ENCODE data around the gene UFL1. TPM values are rescaled to one million over a fixed set of nuclear protein-coding genes. Genes with fewer than 3 reads are reported as not detected.
"Not testable (repeated sequence)": the region's sequence is repeated elsewhere in the genome, so short reads cannot be mapped to it uniquely, and the experiment has no call there.

The UFL1 gene
- total RNA-seq, 1 donor from 2014 or later: 23.6 TPM

DNA sequence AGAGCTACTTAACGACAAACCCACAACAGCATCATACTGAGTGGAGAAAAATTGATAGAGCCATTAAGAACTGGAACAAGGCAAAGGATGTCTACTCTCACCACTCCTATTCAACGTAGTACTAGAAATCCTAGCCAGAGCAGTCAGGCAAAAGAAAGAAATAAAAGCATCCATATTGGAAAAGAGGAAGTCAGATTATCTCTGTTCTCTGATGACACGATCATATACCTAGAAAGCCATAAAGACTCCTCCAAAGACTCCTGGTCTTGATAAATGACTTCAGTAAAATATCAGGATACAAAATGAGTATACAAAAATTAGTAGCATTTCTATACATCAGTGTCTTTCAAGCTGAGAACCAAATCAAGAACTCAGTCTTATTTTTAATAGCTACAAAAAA is 24.3 kb downstream of the UFL1 start:
- ChIA-PET POLR2A (interaction anchor here (0.6 kb wide), 1 partner anchor 21 kb away, joined by 5 read pairs; no protein-coding TSS in a partner anchor), CTCF (no interaction called here)
- TF ChIP-seq, protein P1, sequence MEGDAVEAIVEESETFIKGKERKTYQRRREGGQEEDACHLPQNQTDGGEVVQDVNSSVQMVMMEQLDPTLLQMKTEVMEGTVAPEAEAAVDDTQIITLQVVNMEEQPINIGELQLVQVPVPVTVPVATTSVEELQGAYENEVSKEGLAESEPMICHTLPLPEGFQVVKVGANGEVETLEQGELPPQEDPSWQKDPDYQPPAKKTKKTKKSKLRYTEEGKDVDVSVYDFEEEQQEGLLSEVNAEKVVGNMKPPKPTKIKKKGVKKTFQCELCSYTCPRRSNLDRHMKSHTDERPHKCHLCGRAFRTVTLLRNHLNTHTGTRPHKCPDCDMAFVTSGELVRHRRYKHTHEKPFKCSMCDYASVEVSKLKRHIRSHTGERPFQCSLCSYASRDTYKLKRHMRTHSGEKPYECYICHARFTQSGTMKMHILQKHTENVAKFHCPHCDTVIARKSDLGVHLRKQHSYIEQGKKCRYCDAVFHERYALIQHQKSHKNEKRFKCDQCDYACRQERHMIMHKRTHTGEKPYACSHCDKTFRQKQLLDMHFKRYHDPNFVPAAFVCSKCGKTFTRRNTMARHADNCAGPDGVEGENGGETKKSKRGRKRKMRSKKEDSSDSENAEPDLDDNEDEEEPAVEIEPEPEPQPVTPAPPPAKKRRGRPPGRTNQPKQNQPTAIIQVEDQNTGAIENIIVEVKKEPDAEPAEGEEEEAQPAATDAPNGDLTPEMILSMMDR (IDR thresholded peaks at IDR 0.05): no peak
- DNase-seq: no peak
- H3K27me3 Mint-ChIP-seq: no peaks in the 10 kb centered on the region
- no peak overlapping the region for H3K4me3 Mint-ChIP-seq
- H3K4me1 Mint-ChIP-seq: no peaks in the 10 kb centered on the region
- intact Hi-C loops (cut with micrococcal nuclease): loop anchor here (10.0 kb wide), 1 partner anchor 849 kb away; no protein-coding TSS in a partner anchor
- no peak overlapping the region for H3K27ac Mint-ChIP-seq
- ATAC-seq (ENCODE audit: low read depth): no peak
- H3K9me3 Mint-ChIP-seq: no peaks in the 10 kb centered on the region
- peaks cover 52% of the 10 kb centered on the region for H3K36me3 Mint-ChIP-seq (ENCODE audit: low read depth)

DNA sequence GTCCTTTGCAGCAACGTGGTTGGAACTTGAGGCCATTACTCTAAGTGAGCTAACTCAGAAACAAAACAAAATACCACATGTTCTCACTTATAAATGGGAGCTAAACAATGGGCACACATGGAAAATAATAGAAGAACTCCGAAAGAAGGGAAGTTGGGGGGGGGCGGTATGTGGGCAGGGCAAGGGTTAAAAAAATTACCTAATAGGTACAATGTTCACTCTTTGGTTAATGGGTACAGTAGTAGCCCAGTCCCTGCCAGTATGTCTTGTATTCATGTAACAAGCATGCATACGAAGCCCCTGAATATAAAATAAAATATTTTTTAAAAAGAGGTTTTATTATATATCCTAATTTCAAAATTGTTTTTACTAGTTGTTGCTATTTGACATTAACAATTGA is 26.0 kb downstream of the UFL1 start:
- Mint-ChIP-seq H3K4me3 (no peak overlapping the region), H3K36me3 (ENCODE audit: low read depth) (peaks cover 64% of the 10 kb centered on the region), H3K27ac (no peak overlapping the region), H3K9me3 (no peaks in the 10 kb centered on the region), H3K27me3 (no peaks in the 10 kb centered on the region), H3K4me1 (no peaks in the 10 kb centered on the region)
- no peak for ATAC-seq (ENCODE audit: low read depth)
- TF ChIP-seq, protein P1 (IDR thresholded peaks at IDR 0.05): no peak
- POLR2A ChIA-PET: no interaction called here
- intact Hi-C loops (cut with micrococcal nuclease): loop anchor here (10.0 kb wide), 1 partner anchor 847 kb away; no protein-coding TSS in a partner anchor
- DNase-seq: no peak
- CTCF ChIA-PET: no interaction called here

DNA sequence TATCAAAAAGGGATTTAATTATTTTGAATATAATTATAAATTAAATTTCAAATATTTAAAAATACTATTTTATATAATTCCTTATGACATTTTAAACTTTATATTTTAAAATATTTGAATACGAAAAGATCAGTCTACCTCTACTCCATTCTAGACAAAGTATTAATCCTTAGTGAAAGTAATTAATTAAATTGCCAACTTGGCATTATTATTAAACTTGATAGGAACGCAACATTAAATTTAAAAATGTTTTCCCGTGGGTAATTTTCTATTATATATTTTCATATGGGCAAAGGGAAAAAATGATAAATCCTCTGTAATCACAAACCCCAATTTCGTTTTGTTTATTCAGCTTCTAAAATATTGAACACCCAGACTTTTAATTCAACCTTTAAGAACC is 33.0 kb downstream of the UFL1 start:
- ChIA-PET POLR2A (no interaction called here), CTCF (no interaction called here)
- Mint-ChIP-seq H3K4me3 (no peak overlapping the region), H3K27me3 (no peaks in the 10 kb centered on the region), H3K9me3 (no peaks in the 10 kb centered on the region), H3K4me1 (no peaks in the 10 kb centered on the region), H3K36me3 (ENCODE audit: low read depth) (peaks cover 61% of the 10 kb centered on the region), H3K27ac (no peak overlapping the region)
- ATAC-seq (ENCODE audit: low read depth) (no peak), DNase-seq (no peak)
- TF ChIP-seq, protein P1 (IDR thresholded peaks at IDR 0.05): no peak
- intact Hi-C loops (cut with micrococcal nuclease): no loop called here

DNA sequence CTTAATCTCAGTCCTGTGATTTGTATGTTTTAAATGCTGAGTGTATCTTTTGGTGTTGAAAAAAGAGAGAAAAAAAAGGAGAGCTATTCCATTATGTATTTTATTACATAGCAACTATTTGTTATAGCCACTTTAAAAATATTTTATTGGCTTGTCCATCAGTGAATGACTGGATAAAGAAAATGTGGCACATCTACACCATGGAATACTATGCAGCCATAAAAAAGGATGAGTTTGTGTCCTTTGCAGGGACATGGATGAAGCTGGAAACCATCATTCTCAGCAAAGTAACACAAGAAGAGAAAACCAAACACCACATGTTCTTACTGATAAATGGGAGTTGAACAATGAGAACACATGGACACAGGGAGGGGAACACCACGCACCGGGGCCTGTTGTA is 38.1 kb downstream of the UFL1 start:
- H3K27me3 Mint-ChIP-seq; DNase-seq; CTCF ChIA-PET; H3K27ac Mint-ChIP-seq; POLR2A ChIA-PET; H3K4me1 Mint-ChIP-seq; H3K9me3 Mint-ChIP-seq; H3K4me3 Mint-ChIP-seq; intact Hi-C loops (cut with micrococcal nuclease); ATAC-seq (ENCODE audit: low read depth): not testable (repeated sequence)
- H3K36me3 Mint-ChIP-seq (ENCODE audit: low read depth): peaks cover 15% of the 10 kb centered on the region

DNA sequence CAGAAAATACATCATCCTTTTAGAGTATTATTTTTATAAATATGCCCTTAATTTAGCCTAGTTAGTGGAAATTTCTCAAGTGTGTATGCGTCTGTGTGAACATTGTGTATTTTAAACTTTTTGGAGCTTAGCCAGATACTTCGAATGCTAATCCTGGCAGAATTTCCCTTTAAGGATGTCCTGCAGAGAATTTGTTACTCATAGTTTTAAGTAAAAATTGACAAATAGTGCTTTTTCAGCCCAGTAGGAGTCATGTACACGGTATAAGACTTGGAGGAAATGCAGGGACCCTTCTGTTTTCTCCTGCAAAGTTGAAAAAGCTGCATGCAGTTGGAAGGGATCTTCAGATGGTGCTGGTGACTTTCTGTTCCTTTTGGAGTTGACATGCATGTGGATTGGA is 41.3 kb downstream of the UFL1 start, which contains the start of gene FHL5:
FHL5 (plus strand) TSS at position 243 of the 400 bp plus-strand sequence. CDS start 40,486 bp downstream, outside the sequence.
- POLR2A ChIA-PET: no interaction called here
- TF ChIP-seq, protein P1 (IDR thresholded peaks at IDR 0.05): no peak
- H3K9me3 Mint-ChIP-seq: peaks cover 3% of the 10 kb centered on the region
- no peak for DNase-seq
- ATAC-seq (ENCODE audit: low read depth): no peak
- peaks cover 8% of the 10 kb centered on the region for H3K27me3 Mint-ChIP-seq
- no peaks in the 10 kb centered on the region for H3K4me1 Mint-ChIP-seq
- H3K36me3 Mint-ChIP-seq (ENCODE audit: low read depth): no peaks in the 10 kb centered on the region
- intact Hi-C loops (cut with micrococcal nuclease): no loop called here
- H3K27ac Mint-ChIP-seq: no peak within 1 kb of the TSS
- H3K4me3 Mint-ChIP-seq: no peak within 1 kb of the TSS
- CTCF ChIA-PET: no interaction called here

DNA sequence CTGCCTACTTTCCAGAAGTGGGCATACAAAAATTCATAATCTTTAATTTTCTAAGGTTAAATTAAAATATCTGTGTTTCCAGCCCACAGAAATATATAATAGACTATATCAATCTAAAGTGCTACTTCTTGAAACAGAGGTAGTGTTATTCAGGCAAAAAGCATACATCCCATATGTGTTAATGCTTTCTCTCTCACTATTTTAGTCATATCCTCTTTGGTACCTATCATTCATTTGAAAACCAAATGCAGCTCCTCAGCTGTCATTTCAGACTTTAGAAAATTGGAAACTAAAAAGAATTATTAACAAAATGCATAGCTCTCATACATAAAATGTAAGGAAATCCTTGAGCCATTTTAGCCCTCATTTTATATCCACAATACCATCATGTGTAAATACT is 42.2 kb downstream of the UFL1 start:
- no peak for DNase-seq
- Mint-ChIP-seq H3K27me3 (peaks cover 12% of the 10 kb centered on the region), H3K27ac (no peak overlapping the region), H3K9me3 (peaks cover 3% of the 10 kb centered on the region), H3K4me3 (no peak overlapping the region), H3K4me1 (no peaks in the 10 kb centered on the region), H3K36me3 (ENCODE audit: low read depth) (no peaks in the 10 kb centered on the region)
- ChIA-PET POLR2A (no interaction called here), CTCF (no interaction called here)
- intact Hi-C loops (cut with micrococcal nuclease): no loop called here
- TF ChIP-seq, protein P1 (IDR thresholded peaks at IDR 0.05): no peak
- no peak for ATAC-seq (ENCODE audit: low read depth)
